WTC11 (cell line): ENCODE measurements around the gene MS4A6A. TPM values are rescaled to one million over a fixed set of nuclear protein-coding genes. Genes with fewer than 3 reads are reported as not detected.

ENCODE experiments used
- ATAC-seq: fragments of 200-7000 bp; cut with Tn5 transposase; 2 replicates; pipeline ENCODE4 v1.10.0; 2021; ENCODE audit warnings: mild to moderate bottlenecking, moderate library complexity
- CTCF ChIA-PET: fragments of 300-600 bp; sonication (Branson Sonifier 250); formaldehyde crosslinking; loops from one replicate; lab custom pipeline; 2021; ENCODE audit warnings: antibody characterized with exemption; lab: Charles Lee
- POLR2A ChIA-PET: fragments of 350-600 bp; sonication (Branson Sonifier 250); formaldehyde crosslinking; loops from one replicate; lab custom pipeline; 2021; ENCODE audit warnings: antibody characterized with exemption; lab: Charles Lee
- DNase-seq: peaks from one replicate; pipeline ENCODE4 v3.0.0; 2021; ENCODE audit warnings: low spot score
- H3K27ac Mint-ChIP-seq: 2 replicates; pipeline ENCODE4 v1.8.0; 2021; ENCODE audit warnings: mixed read lengths
- H3K27me3 Mint-ChIP-seq: 2 replicates; pipeline ENCODE4 v1.8.0; 2021; ENCODE audit warnings: low read depth, mild to moderate bottlenecking, moderate library complexity, mixed read lengths
- H3K36me3 Mint-ChIP-seq: 2 replicates; pipeline ENCODE4 v1.8.0; 2021; ENCODE audit warnings: mixed read lengths
- H3K4me1 Mint-ChIP-seq: 2 replicates; pipeline ENCODE4 v1.8.0; 2022; ENCODE audit warnings: mixed read lengths
- H3K4me3 Mint-ChIP-seq: 2 replicates; pipeline ENCODE4 v1.8.0; 2021; ENCODE audit warnings: mild to moderate bottlenecking, moderate library complexity, mixed read lengths
- H3K9me3 Mint-ChIP-seq: 2 replicates; pipeline ENCODE4 v1.8.0; 2021; ENCODE audit warnings: mixed read lengths
- AR ChIP-seq: fragments of 250-450 bp; sonication (Bioruptor Pico); IDR thresholded peaks from 2 replicates; pipeline ENCODE4 v1.9.0; 2021; ENCODE audit warnings: mild to moderate bottlenecking
- ATF1 ChIP-seq: sonication (generic); formaldehyde crosslinking; IDR thresholded peaks from 2 replicates; pipeline ENCODE4 v1.8.1; 2023; ENCODE audit warnings: mild to moderate bottlenecking, moderate library complexity, missing genetic modification reagents
- E2F1 ChIP-seq: sonication (generic); formaldehyde crosslinking; IDR thresholded peaks from 2 replicates; pipeline ENCODE4 v1.8.0; 2022; ENCODE audit warnings: mild to moderate bottlenecking, missing genetic modification reagents
- ETV6 ChIP-seq: sonication (generic); formaldehyde crosslinking; IDR thresholded peaks from 2 replicates; pipeline ENCODE4 v1.8.1; 2022; ENCODE audit warnings: mild to moderate bottlenecking, missing genetic modification reagents
- FOXJ3 ChIP-seq: sonication (generic); formaldehyde crosslinking; IDR thresholded peaks from 2 replicates; pipeline ENCODE4 v1.9.0; 2021; ENCODE audit warnings: missing genetic modification reagents, mild to moderate bottlenecking, borderline replicate concordance
- GRHL2 ChIP-seq: fragments of 250-450 bp; sonication (Bioruptor Pico); IDR thresholded peaks from 2 replicates; pipeline ENCODE4 v1.8.0; 2022; ENCODE audit warnings: mild to moderate bottlenecking, moderate library complexity; ENCODE audit not compliant: insufficient replicate concordance, severe bottlenecking
- JUN ChIP-seq: sonication (generic); formaldehyde crosslinking; IDR thresholded peaks from 2 replicates; pipeline ENCODE4 v1.8.0; 2023; ENCODE audit warnings: mild to moderate bottlenecking, missing genetic modification reagents
- MLX ChIP-seq: sonication (generic); formaldehyde crosslinking; IDR thresholded peaks from 2 replicates; pipeline ENCODE4 v1.8.1; 2023; ENCODE audit warnings: mild to moderate bottlenecking, missing genetic modification reagents, moderate library complexity
- OVOL2 ChIP-seq: fragments of 250-450 bp; sonication (Bioruptor Pico); IDR thresholded peaks from 2 replicates; pipeline ENCODE4 v1.9.0; 2021; ENCODE audit warnings: mild to moderate bottlenecking, borderline replicate concordance
- ZNF121 ChIP-seq: sonication (generic); formaldehyde crosslinking; IDR thresholded peaks from 2 replicates; pipeline ENCODE4 v1.8.0; 2023; ENCODE audit warnings: missing genetic modification reagents
- ZNF396 ChIP-seq: fragments of 250-450 bp; sonication (Bioruptor Pico); IDR thresholded peaks from 2 replicates; pipeline ENCODE4 v1.8.0; 2021; ENCODE audit warnings: mild to moderate bottlenecking, moderate library complexity, borderline replicate concordance
- ZNF671 ChIP-seq: fragments of 250-450 bp; sonication (Bioruptor Pico); IDR thresholded peaks from 2 replicates; pipeline ENCODE4 v1.8.0; 2021; ENCODE audit warnings: mild to moderate bottlenecking
- total RNA-seq: library from RNA; stranded (reverse); gene quantifications from 3 replicates; pipeline ENCODE4 v1.2.3, GENCODE V29; 2021
- TF ChIP-seq, protein P1 (sequence below): fragments of 250-450 bp; sonication (Bioruptor Pico); IDR thresholded peaks from 2 replicates; pipeline ENCODE4 v2.1.2; 2022; ENCODE audit warnings: mild to moderate bottlenecking, moderate library complexity
- TF ChIP-seq, protein P2 (sequence below): sonication (generic); formaldehyde crosslinking; IDR thresholded peaks from 2 replicates; pipeline ENCODE4 v1.8.0; 2022; ENCODE audit warnings: missing genetic modification reagents
- TF ChIP-seq, protein P3 (sequence below): sonication (generic); formaldehyde crosslinking; IDR thresholded peaks from 2 replicates; pipeline ENCODE4 v1.8.1; 2022; ENCODE audit warnings: low read depth, mild to moderate bottlenecking, moderate library complexity, missing genetic modification reagents, borderline replicate concordance
- TF ChIP-seq, protein P4 (sequence below): fragments of 250-450 bp; sonication (Bioruptor Pico); IDR thresholded peaks from 2 replicates; pipeline ENCODE4 v1.8.0; 2021; ENCODE audit warnings: mild to moderate bottlenecking
- TF ChIP-seq, protein P5 (sequence below): sonication (generic); formaldehyde crosslinking; IDR thresholded peaks from 2 replicates; pipeline ENCODE4 v1.8.0; 2022; ENCODE audit warnings: mild to moderate bottlenecking, missing genetic modification reagents

MS4A6A gene
- total RNA-seq, 1 experiment from 2014 or later: 0.39 TPM

- TF ChIP-seq, protein P1, sequence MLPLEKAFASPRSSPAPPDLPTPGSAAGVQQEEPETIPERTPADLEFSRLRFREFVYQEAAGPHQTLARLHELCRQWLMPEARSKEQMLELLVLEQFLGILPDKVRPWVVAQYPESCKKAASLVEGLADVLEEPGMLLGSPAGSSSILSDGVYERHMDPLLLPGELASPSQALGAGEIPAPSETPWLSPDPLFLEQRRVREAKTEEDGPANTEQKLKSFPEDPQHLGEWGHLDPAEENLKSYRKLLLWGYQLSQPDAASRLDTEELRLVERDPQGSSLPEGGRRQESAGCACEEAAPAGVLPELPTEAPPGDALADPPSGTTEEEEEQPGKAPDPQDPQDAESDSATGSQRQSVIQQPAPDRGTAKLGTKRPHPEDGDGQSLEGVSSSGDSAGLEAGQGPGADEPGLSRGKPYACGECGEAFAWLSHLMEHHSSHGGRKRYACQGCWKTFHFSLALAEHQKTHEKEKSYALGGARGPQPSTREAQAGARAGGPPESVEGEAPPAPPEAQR (CRISPR knock-in tag): no peak
- TF ChIP-seq, protein P2, sequence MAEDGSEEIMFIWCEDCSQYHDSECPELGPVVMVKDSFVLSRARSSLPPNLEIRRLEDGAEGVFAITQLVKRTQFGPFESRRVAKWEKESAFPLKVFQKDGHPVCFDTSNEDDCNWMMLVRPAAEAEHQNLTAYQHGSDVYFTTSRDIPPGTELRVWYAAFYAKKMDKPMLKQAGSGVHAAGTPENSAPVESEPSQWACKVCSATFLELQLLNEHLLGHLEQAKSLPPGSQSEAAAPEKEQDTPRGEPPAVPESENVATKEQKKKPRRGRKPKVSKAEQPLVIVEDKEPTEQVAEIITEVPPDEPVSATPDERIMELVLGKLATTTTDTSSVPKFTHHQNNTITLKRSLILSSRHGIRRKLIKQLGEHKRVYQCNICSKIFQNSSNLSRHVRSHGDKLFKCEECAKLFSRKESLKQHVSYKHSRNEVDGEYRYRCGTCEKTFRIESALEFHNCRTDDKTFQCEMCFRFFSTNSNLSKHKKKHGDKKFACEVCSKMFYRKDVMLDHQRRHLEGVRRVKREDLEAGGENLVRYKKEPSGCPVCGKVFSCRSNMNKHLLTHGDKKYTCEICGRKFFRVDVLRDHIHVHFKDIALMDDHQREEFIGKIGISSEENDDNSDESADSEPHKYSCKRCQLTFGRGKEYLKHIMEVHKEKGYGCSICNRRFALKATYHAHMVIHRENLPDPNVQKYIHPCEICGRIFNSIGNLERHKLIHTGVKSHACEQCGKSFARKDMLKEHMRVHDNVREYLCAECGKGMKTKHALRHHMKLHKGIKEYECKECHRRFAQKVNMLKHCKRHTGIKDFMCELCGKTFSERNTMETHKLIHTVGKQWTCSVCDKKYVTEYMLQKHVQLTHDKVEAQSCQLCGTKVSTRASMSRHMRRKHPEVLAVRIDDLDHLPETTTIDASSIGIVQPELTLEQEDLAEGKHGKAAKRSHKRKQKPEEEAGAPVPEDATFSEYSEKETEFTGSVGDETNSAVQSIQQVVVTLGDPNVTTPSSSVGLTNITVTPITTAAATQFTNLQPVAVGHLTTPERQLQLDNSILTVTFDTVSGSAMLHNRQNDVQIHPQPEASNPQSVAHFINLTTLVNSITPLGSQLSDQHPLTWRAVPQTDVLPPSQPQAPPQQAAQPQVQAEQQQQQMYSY (CRISPR knock-in tag): no peak
- no peak for TF ChIP-seq OVOL2
- TF ChIP-seq MLX (CRISPR knock-in tag): no peak
- no peak for TF ChIP-seq E2F1 (CRISPR knock-in tag)
- no peak for TF ChIP-seq JUN (CRISPR knock-in tag)
These were observed 47.8 kb upstream of the MS4A6A start (continued) for GRCh38 chr11:60230681-60231080.

GRCh38 chr11:60222141-60222540, 39.3 kb upstream of the MS4A6A start:
- TF ChIP-seq FOXJ3 (CRISPR knock-in tag) (no peak), AR (CRISPR knock-in tag) (no peak), ZNF121 (no peak), ZNF396 (CRISPR knock-in tag) (no peak), ZNF671 (no peak), ETV6 (CRISPR knock-in tag) (no peak), ATF1 (CRISPR knock-in tag) (no peak), GRHL2 (CRISPR knock-in tag) (no peak)
- TF ChIP-seq, protein P3, sequence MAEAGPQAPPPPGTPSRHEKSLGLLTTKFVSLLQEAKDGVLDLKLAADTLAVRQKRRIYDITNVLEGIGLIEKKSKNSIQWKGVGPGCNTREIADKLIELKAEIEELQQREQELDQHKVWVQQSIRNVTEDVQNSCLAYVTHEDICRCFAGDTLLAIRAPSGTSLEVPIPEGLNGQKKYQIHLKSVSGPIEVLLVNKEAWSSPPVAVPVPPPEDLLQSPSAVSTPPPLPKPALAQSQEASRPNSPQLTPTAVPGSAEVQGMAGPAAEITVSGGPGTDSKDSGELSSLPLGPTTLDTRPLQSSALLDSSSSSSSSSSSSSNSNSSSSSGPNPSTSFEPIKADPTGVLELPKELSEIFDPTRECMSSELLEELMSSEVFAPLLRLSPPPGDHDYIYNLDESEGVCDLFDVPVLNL (CRISPR knock-in tag): no peak
- TF ChIP-seq, protein P4, sequence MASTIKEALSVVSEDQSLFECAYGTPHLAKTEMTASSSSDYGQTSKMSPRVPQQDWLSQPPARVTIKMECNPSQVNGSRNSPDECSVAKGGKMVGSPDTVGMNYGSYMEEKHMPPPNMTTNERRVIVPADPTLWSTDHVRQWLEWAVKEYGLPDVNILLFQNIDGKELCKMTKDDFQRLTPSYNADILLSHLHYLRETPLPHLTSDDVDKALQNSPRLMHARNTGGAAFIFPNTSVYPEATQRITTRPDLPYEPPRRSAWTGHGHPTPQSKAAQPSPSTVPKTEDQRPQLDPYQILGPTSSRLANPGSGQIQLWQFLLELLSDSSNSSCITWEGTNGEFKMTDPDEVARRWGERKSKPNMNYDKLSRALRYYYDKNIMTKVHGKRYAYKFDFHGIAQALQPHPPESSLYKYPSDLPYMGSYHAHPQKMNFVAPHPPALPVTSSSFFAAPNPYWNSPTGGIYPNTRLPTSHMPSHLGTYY (CRISPR knock-in tag): no peak
- TF ChIP-seq, protein P5, sequence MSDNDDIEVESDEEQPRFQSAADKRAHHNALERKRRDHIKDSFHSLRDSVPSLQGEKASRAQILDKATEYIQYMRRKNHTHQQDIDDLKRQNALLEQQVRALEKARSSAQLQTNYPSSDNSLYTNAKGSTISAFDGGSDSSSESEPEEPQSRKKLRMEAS (CRISPR knock-in tag): no peak
- Mint-ChIP-seq H3K27ac (no peak overlapping the region), H3K4me3 (no peak overlapping the region), H3K27me3 (no peaks in the 10 kb centered on the region), H3K4me1 (peaks cover 16% of the 10 kb centered on the region), H3K36me3 (no peaks in the 10 kb centered on the region), H3K9me3 (peaks cover 29% of the 10 kb centered on the region)
- DNase-seq: no peak
- no peak for ATAC-seq
- ChIA-PET CTCF (no interaction called here), POLR2A (no interaction called here)
